IMR-90 (cell line): ENCODE results near the gene LTC4S. TPM values are rescaled to one million over a fixed set of nuclear protein-coding genes. Genes with fewer than 3 reads are reported as not detected.

Experiments used
- ATAC-seq: fragments of 200-7000 bp; cut with Tn5 transposase; 2 replicates; pipeline ENCODE4 v1.9.1; 2020; ENCODE audit warnings: low read depth, mild to moderate bottlenecking, moderate library complexity
- BruUV-seq: library from RNA; stranded (reverse); fragments of 400-500 nt; replicated peaks from 2 replicates; lab custom pipeline; 2021; lab: Mats Ljungman, UMichigan
- CTCF ChIA-PET: fragments of 300-600 bp; formaldehyde crosslinking; extraction: SDS; loops from one replicate; lab custom pipeline; 2021; ENCODE audit warnings: antibody characterized with exemption; lab: Yijun Ruan, JAX
- POLR2A ChIA-PET: fragments of 300-600 bp; sonication (Branson Sonifier 250); formaldehyde crosslinking; loops from one replicate; lab custom pipeline; 2022; ENCODE audit warnings: antibody characterized with exemption; ENCODE audit not compliant: unreplicated experiment; lab: Charles Lee
- DNase-seq: peaks from one replicate; pipeline ENCODE4 v3.0.0; 2013
- H2AFZ ChIP-seq: replicated peaks from 2 replicates; pipeline ENCODE3; 2013; ENCODE audit warnings: low read length, mild to moderate bottlenecking; ENCODE audit not compliant: poor library complexity
- H2AK5ac ChIP-seq: 2 replicates; pipeline ENCODE4 v1.6.1; 2013; ENCODE audit warnings: low read depth, low read length, inconsistent platforms
- H2AK9ac ChIP-seq: replicated peaks from 2 replicates; pipeline ENCODE3; 2013; ENCODE audit warnings: mild to moderate bottlenecking, low read depth, low read length, moderate library complexity; ENCODE audit not compliant: poor library complexity
- H2BK120ac ChIP-seq: 2 replicates; pipeline ENCODE4 v1.6.1; 2013; ENCODE audit warnings: low read depth, low read length, inconsistent platforms
- H2BK15ac ChIP-seq: 3 replicates; pipeline ENCODE4 v1.6.1; 2013; ENCODE audit warnings: low read depth, low read length, inconsistent platforms
- H2BK20ac ChIP-seq: 2 replicates; pipeline ENCODE4 v1.6.1; 2013; ENCODE audit warnings: low read depth, mild to moderate bottlenecking, inconsistent platforms, low read length, moderate library complexity
- H2BK5ac ChIP-seq: 2 replicates; pipeline ENCODE4 v1.6.1; 2013; ENCODE audit warnings: mild to moderate bottlenecking, low read depth, low read length, inconsistent platforms; ENCODE audit not compliant: poor library complexity, severe bottlenecking
- H3K14ac ChIP-seq: replicated peaks from 2 replicates; pipeline ENCODE4 v1.6.1; 2013; ENCODE audit warnings: low read depth, low read length, inconsistent platforms
- H3K18ac ChIP-seq: 2 replicates; pipeline ENCODE4 v1.6.1; 2013; ENCODE audit warnings: low read depth, low read length, control low read depth
- H3K23ac ChIP-seq: 2 replicates; pipeline ENCODE4 v1.6.1; 2013; ENCODE audit warnings: low read depth, low read length, inconsistent platforms
- H3K27ac ChIP-seq: 2 replicates; pipeline ENCODE4 v1.5.1; 2013; ENCODE audit warnings: mild to moderate bottlenecking, control low read depth, low read length; ENCODE audit not compliant: insufficient read depth
- H3K27me3 ChIP-seq: 2 replicates; pipeline ENCODE4 v1.6.1; 2013; ENCODE audit warnings: low read length; ENCODE audit not compliant: control insufficient read depth, insufficient read depth
- H3K36me3 ChIP-seq: 2 replicates; pipeline ENCODE4 v1.6.1; 2013; ENCODE audit warnings: low read length, mixed read lengths; ENCODE audit not compliant: control insufficient read depth, insufficient read depth
- H3K4ac ChIP-seq: 2 replicates; pipeline ENCODE4 v1.6.1; 2013; ENCODE audit warnings: low read depth, low read length, inconsistent platforms
- H3K4me1 ChIP-seq: 2 replicates; pipeline ENCODE4 v1.6.1; 2013; ENCODE audit warnings: low read length, mixed read lengths; ENCODE audit not compliant: control insufficient read depth, insufficient read depth
- H3K4me2 ChIP-seq: 2 replicates; pipeline ENCODE4 v1.6.1; 2013; ENCODE audit warnings: low read depth, mild to moderate bottlenecking, control low read depth, low read length, moderate library complexity
- H3K4me3 ChIP-seq: 2 replicates; pipeline ENCODE4 v1.5.1; 2013; ENCODE audit warnings: low read depth, mild to moderate bottlenecking, control low read depth, low read length, moderate library complexity; ENCODE audit not compliant: insufficient read depth
- H3K56ac ChIP-seq: 2 replicates; pipeline ENCODE4 v1.6.1; 2013; ENCODE audit warnings: low read length, inconsistent platforms; ENCODE audit not compliant: insufficient read depth; ENCODE audit errors: extremely low read depth
- H3K79me1 ChIP-seq, 2 experiments: 2 replicates each; pipeline ENCODE4 v1.6.1; 2013; ENCODE audit warnings: low read length in 2 of 2, inconsistent platforms in 1 of 2, low read depth in 1 of 2
- H3K9ac ChIP-seq: 2 replicates; pipeline ENCODE4 v1.6.1; 2013; ENCODE audit warnings: low read depth, low read length, control low read depth
- H3K9me1 ChIP-seq: 2 replicates; pipeline ENCODE4 v1.6.1; 2013; ENCODE audit warnings: low read length, inconsistent platforms; ENCODE audit not compliant: insufficient read depth
- H3K9me3 ChIP-seq: 2 replicates; pipeline ENCODE4 v1.6.1; 2013; ENCODE audit warnings: low read length; ENCODE audit not compliant: control insufficient read depth, insufficient read depth
- H4K20me1 ChIP-seq: 2 replicates; pipeline ENCODE4 v1.6.1; 2013; ENCODE audit warnings: low read length, inconsistent platforms; ENCODE audit not compliant: insufficient read depth
- H4K5ac ChIP-seq: 2 replicates; pipeline ENCODE4 v1.6.1; 2013; ENCODE audit warnings: mild to moderate bottlenecking, low read depth, low read length, control low read depth
- H4K8ac ChIP-seq, 2 experiments: 2 replicates each; pipeline ENCODE4 v1.6.1; 2013; ENCODE audit warnings: low read depth in 2 of 2, low read length in 2 of 2, control low read depth in 1 of 2, inconsistent platforms in 1 of 2
- H4K91ac ChIP-seq: 2 replicates; pipeline ENCODE4 v1.6.1; 2013; ENCODE audit warnings: low read depth, low read length, inconsistent platforms; ENCODE audit not compliant: insufficient read depth
- CEBPB ChIP-seq: IDR thresholded peaks from 2 replicates; pipeline ENCODE4 v1.6.1; 2012; ENCODE audit warnings: low read depth, low read length, improper control_type of control experiment
- FOS ChIP-seq: fragments of 150-350 bp; IDR thresholded peaks from 2 replicates; pipeline ENCODE4 v1.6.1; 2016; ENCODE audit warnings: low read depth, low read length
- MAFK ChIP-seq: IDR thresholded peaks from 2 replicates; pipeline ENCODE4 v1.6.1; 2012; ENCODE audit warnings: low read depth, low read length, improper control_type of control experiment
- MAZ ChIP-seq: IDR thresholded peaks from 2 replicates; pipeline ENCODE4 v1.6.1; 2012; ENCODE audit warnings: low read depth, mild to moderate bottlenecking, low read length, improper control_type of control experiment, moderate library complexity, borderline replicate concordance
- RAD21 ChIP-seq: IDR thresholded peaks from 2 replicates; pipeline ENCODE4 v1.6.1; 2012; ENCODE audit warnings: low read length, improper control_type of control experiment
- RCOR1 ChIP-seq: IDR thresholded peaks from 2 replicates; pipeline ENCODE4 v1.6.1; 2012; ENCODE audit warnings: mild to moderate bottlenecking, low read length, improper control_type of control experiment; ENCODE audit not compliant: insufficient replicate concordance
- WGBS, 2 experiments: methylation state at CpG; one replicate each; pipeline versions ENCODE4 v1.1.5 to v1.1.7; 2013; ENCODE audit warnings: missing lambda C conversion rate in 2 of 2; ENCODE audit not compliant: insufficient read length in 1 of 2; ENCODE audit errors: extremely low coverage in 2 of 2; 5-methylcytosine and 5-hydroxymethylcytosine counted together
- dilution Hi-C: fragments of 300-500 bp; cut with HindIII; formaldehyde crosslinking; loops from one replicate; pipeline ENCODE4 v1.14.3; 2018; ENCODE audit warnings: low sequenced_read_pairs; ENCODE audit not compliant: unreplicated experiment
- in situ Hi-C: fragments of 300-500 bp; cut with MboI; formaldehyde crosslinking; loops from 3 replicates; pipeline ENCODE4 v1.14.3; 2019; ENCODE audit warnings: low sequenced_read_pairs, inconsistent platforms, mixed read lengths
- intact Hi-C: fragments of 100-400 bp; cut with micrococcal nuclease; formaldehyde crosslinking; loops from 2 replicates; pipeline ENCODE4 v1.10.0; 2022
- polyA plus RNA-seq, 3 experiments: library from polyadenylated mRNA; depleted of rRNA; stranded (reverse); fragments of >200 nt; gene quantifications; 2 replicates each; pipeline ENCODE4 v1.2.3, GENCODE V29; 2012; ENCODE audit warnings: low replicate concordance in 1 of 3
- total RNA-seq: library from RNA; depleted of rRNA; stranded (reverse); fragments of >200 nt; gene quantifications from 2 replicates; pipeline ENCODE4 v1.2.3, GENCODE V29; 2012
- TF ChIP-seq, protein P1 (sequence below): fragments of 150-350 bp; IDR thresholded peaks from 2 replicates; pipeline ENCODE4 v1.6.1; 2016; ENCODE audit warnings: low read depth, mild to moderate bottlenecking, low read length, moderate library complexity, borderline replicate concordance

LTC4S gene
- total and polyA plus RNA-seq, 2 of the 4 experiments (the other 2 are of a cell fraction) = 0.72 TPM; not detected in 1

DNA sequence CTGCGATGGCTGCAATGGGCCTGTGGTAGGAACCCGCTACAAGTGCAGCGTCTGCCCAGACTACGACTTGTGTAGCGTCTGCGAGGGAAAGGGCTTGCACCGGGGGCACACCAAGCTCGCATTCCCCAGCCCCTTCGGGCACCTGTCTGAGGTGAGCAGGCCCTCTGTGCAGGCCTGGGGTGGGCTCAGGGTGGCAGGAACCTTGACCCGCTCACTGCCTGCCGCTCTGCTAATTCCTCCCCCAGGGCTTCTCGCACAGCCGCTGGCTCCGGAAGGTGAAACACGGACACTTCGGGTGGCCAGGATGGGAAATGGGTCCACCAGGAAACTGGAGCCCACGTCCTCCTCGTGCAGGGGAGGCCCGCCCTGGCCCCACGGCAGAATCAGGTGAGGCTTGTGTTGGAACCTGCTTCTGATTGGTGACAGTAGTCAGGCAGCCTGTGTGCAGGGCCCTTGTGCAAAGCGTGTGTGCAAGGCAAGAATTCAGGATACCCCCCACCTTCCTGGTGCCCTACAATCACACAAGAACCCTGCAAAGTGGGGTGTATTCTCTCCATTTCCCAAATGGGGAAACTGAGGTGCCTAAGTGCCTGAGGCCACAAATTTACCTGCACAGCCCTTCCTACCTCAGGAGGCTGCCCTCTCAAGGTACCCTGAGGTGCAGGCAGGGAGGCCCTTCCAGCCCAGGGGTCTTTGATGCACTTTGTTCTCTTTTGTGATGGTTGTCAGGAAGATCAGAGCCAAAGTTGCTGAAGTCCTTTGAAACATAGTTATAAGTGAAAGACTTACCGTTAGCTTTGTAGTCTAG, 30.4 kb downstream of the LTC4S start (continued):
- TF ChIP-seq MAZ = no peak

DNA sequence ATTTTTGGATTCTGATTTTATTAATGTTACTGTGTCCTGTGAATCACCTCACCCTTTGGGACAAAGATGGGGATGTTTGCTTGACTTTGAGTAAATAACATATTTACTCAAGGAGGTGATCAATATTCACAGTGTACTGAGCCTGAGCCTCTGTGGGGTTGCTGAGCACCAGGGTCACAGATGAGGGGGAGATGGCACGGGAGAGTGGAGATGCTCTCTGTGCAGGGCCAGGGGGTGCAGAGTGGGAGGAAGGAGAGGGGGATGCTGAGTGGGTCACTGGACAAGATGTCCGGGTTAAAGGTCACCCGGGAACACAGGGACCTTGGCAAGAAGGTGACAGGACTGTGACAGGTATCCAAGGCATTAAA, 30.9 kb downstream of the LTC4S start:
- no peak overlapping the region for H3K4me3 ChIP-seq
- H3K23ac ChIP-seq = no peak overlapping the region
- peaks cover 33% of the 10 kb centered on the region for H3K9me1 ChIP-seq
- peaks cover 85% of the 10 kb centered on the region for H4K20me1 ChIP-seq
- no peak overlapping the region for H2BK20ac ChIP-seq
- H3K27ac ChIP-seq = no peak overlapping the region
- peak overlapping the region; percentile 18; the same call in 1 of the 2 replicates for H3K4me2 ChIP-seq
- H2BK120ac ChIP-seq = no peak overlapping the region
- peaks cover 67% of the 10 kb centered on the region for H3K36me3 ChIP-seq
- H3K14ac ChIP-seq = no peak overlapping the region
- no peak overlapping the region for H2AFZ ChIP-seq
- no peak overlapping the region for H4K8ac ChIP-seq
- H2AK9ac ChIP-seq = no peak overlapping the region
- DNase-seq = no peak
- ChIA-PET POLR2A (no interaction called here), CTCF (no interaction called here)
- H3K4ac ChIP-seq = no peak overlapping the region
- H3K79me1 ChIP-seq = peaks cover 27 to 79% of the 10 kb centered on the region in 2 experiments
- dilution Hi-C loops (no loop called here), in situ Hi-C loops (no loop called here), intact Hi-C loops (loop anchor here (5.0 kb wide), 1 partner anchor 202 kb away; the partner anchor contains the start of gene HNRNPH1)
- no peak overlapping the region for H2AK5ac ChIP-seq
- no peak for ATAC-seq
- no TSS peak for BruUV-seq
- H3K9me3 ChIP-seq = no peaks in the 10 kb centered on the region
- H2BK5ac ChIP-seq = no peak overlapping the region
- H4K5ac ChIP-seq = no peak overlapping the region
- H3K27me3 ChIP-seq = no peaks in the 10 kb centered on the region
- H3K18ac ChIP-seq = no peak overlapping the region
- no peak overlapping the region for H3K56ac ChIP-seq
- no peak overlapping the region for H4K91ac ChIP-seq
- 80% methylated on average over 1 of the region's 3 CpGs; no CpG with 5 or more reads in 1 of the 2 experiments for WGBS, 2 experiments
- no peak overlapping the region for H2BK15ac ChIP-seq
- TF ChIP-seq MAZ (no peak), CEBPB (no peak), MAFK (no peak), RCOR1 (no peak), FOS (no peak), RAD21 (no peak)
- TF ChIP-seq, protein P1, sequence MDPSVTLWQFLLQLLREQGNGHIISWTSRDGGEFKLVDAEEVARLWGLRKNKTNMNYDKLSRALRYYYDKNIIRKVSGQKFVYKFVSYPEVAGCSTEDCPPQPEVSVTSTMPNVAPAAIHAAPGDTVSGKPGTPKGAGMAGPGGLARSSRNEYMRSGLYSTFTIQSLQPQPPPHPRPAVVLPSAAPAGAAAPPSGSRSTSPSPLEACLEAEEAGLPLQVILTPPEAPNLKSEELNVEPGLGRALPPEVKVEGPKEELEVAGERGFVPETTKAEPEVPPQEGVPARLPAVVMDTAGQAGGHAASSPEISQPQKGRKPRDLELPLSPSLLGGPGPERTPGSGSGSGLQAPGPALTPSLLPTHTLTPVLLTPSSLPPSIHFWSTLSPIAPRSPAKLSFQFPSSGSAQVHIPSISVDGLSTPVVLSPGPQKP = no peak
- H3K4me1 ChIP-seq = peaks cover 26% of the 10 kb centered on the region
- no peak overlapping the region for H3K9ac ChIP-seq
